Glutamatergic neuron (in vitro differentiated cells): Measurements from ENCODE around the gene FXYD7. TPM values are rescaled to one million over a fixed set of nuclear protein-coding genes. Genes with fewer than 3 reads are reported as not detected.

ENCODE experiments used
- DNase-seq: peaks from one replicate; pipeline ENCODE4 v3.0.0; 2022
- H3K27ac Mint-ChIP-seq: one replicate; pipeline ENCODE4 v1.8.0; 2020; ENCODE audit warnings: mild to moderate bottlenecking, mixed read lengths, inconsistent platforms; ENCODE audit not compliant: unreplicated experiment
- H3K27me3 Mint-ChIP-seq: one replicate; pipeline ENCODE4 v1.8.0; 2020; ENCODE audit warnings: mild to moderate bottlenecking, moderate library complexity, mixed read lengths, inconsistent platforms; ENCODE audit not compliant: unreplicated experiment
- H3K36me3 Mint-ChIP-seq: one replicate; pipeline ENCODE4 v1.8.0; 2020; ENCODE audit warnings: mild to moderate bottlenecking, mixed read lengths, inconsistent platforms; ENCODE audit not compliant: unreplicated experiment
- H3K4me1 Mint-ChIP-seq: one replicate; pipeline ENCODE4 v1.8.0; 2020; ENCODE audit warnings: mild to moderate bottlenecking, low read depth, mixed read lengths, inconsistent platforms; ENCODE audit not compliant: unreplicated experiment
- H3K4me3 Mint-ChIP-seq: one replicate; pipeline ENCODE4 v1.8.0; 2020; ENCODE audit warnings: mild to moderate bottlenecking, mixed read lengths, inconsistent platforms; ENCODE audit not compliant: unreplicated experiment
- H3K9me3 Mint-ChIP-seq: one replicate; pipeline ENCODE4 v1.8.0; 2020; ENCODE audit warnings: mild to moderate bottlenecking, moderate library complexity, mixed read lengths, inconsistent platforms; ENCODE audit not compliant: unreplicated experiment
- CTCF ChIP-seq: fragments of 200-600 bp; sonication (generic); IDR thresholded peaks from one replicate; pipeline ENCODE4 v1.5.0; 2021; ENCODE audit not compliant: partially characterized antibody, unreplicated experiment
- total RNA-seq: library from RNA; stranded (reverse); fragmentation: NEBNext Ultra II Directional; extraction: Animal tissue kit (Norgen Biotek cat#: 25700); gene quantifications from one replicate; pipeline ENCODE4 v1.2.1, GENCODE V29; 2021; ENCODE audit not compliant: unreplicated experiment

FXYD7 gene
- total RNA-seq, 1 donor from 2014 or later, result 22.3 TPM

GRCh38 chr19:35133826-35134225 is 9.2 kb upstream of the FXYD7 start:
- TF ChIP-seq CTCF, result no peak
- peaks cover 10% of the 10 kb centered on the region for H3K27me3 Mint-ChIP-seq
- peaks cover 5% of the 10 kb centered on the region for H3K9me3 Mint-ChIP-seq
- DNase-seq, result no peak
- H3K4me1 Mint-ChIP-seq, result peaks cover 14% of the 10 kb centered on the region
- H3K27ac Mint-ChIP-seq, result no peak overlapping the region
- peaks cover 9% of the 10 kb centered on the region for H3K36me3 Mint-ChIP-seq
- H3K4me3 Mint-ChIP-seq, result no peak overlapping the region

GRCh38 chr19:35134601-35135242 is 8.3 kb upstream of the FXYD7 start, which contains the start of gene LGI4:
Gene LGI4, minus strand, starts transcription at chr19:35135059. Its CDS starts 379 bp downstream, at chr19:35134680.
- TF ChIP-seq CTCF, result no peak
- Mint-ChIP-seq H3K9me3 (peaks cover 5% of the 10 kb centered on the region), H3K4me1 (peaks cover 20% of the 10 kb centered on the region), H3K36me3 (peaks cover 9% of the 10 kb centered on the region), H3K27ac (peak within 1 kb of the TSS; percentile 99), H3K27me3 (peaks cover 10% of the 10 kb centered on the region), H3K4me3 (peak within 1 kb of the TSS; percentile 94)
- DNase-seq, result peak; percentile 56

GRCh38 chr19:35135389-35135909 is 7.6 kb upstream of the FXYD7 start:
- H3K27ac Mint-ChIP-seq, result peak overlapping the region; percentile 82
- H3K9me3 Mint-ChIP-seq, result peaks cover 6% of the 10 kb centered on the region
- peaks cover 10% of the 10 kb centered on the region for H3K27me3 Mint-ChIP-seq
- TF ChIP-seq CTCF, result peak; percentile 95
- H3K4me1 Mint-ChIP-seq, result peaks cover 22% of the 10 kb centered on the region
- peak; percentile 93 for DNase-seq
- H3K4me3 Mint-ChIP-seq, result no peak overlapping the region
- peaks cover 9% of the 10 kb centered on the region for H3K36me3 Mint-ChIP-seq

- peaks cover 10% of the 10 kb centered on the region for H3K27me3 Mint-ChIP-seq
- H3K36me3 Mint-ChIP-seq, result peaks cover 9% of the 10 kb centered on the region
- H3K4me3 Mint-ChIP-seq, result no peak overlapping the region
- no peak for TF ChIP-seq CTCF
- peaks cover 25% of the 10 kb centered on the region for H3K4me1 Mint-ChIP-seq
- DNase-seq, result no peak
- no peak overlapping the region for H3K27ac Mint-ChIP-seq
- H3K9me3 Mint-ChIP-seq, result peaks cover 10% of the 10 kb centered on the region
Observed at GRCh38 chr19:35136231-35136630, 6.8 kb upstream of the FXYD7 start.

GRCh38 chr19:35136977-35137702 is 5.9 kb upstream of the FXYD7 start:
- H3K27me3 Mint-ChIP-seq, result peaks cover 17% of the 10 kb centered on the region
- peaks cover 9% of the 10 kb centered on the region for H3K36me3 Mint-ChIP-seq
- H3K4me1 Mint-ChIP-seq, result peaks cover 28% of the 10 kb centered on the region
- peaks cover 10% of the 10 kb centered on the region for H3K9me3 Mint-ChIP-seq
- TF ChIP-seq CTCF, result no peak
- DNase-seq, result no peak
- H3K27ac Mint-ChIP-seq, result no peak overlapping the region
- no peak overlapping the region for H3K4me3 Mint-ChIP-seq
